Left cardiac atrium (tissue), 4 donors: Measurements from ENCODE around the gene GRM5. TPM values are rescaled to one million over a fixed set of nuclear protein-coding genes. Genes with fewer than 3 reads are reported as not detected.

Experiments used
- ATAC-seq, 2 donors: fragments of 200-7000 bp; cut with Tn5 transposase; one replicate each; pipeline ENCODE4 v1.9.1; 2020; ENCODE audit warnings: mild to moderate bottlenecking in 2 of 2, moderate library complexity in 2 of 2
- DNase-seq: peaks from one replicate; pipeline ENCODE4 v3.0.0-alpha.2; 2020
- intact Hi-C, 2 donors: fragments of 100-400 bp; cut with DNase I; formaldehyde crosslinking; loops; one replicate each; pipeline versions ENCODE4 v1.14.1 to v1.15.1; 2022 to 2023
- total RNA-seq, 2 donors: library from RNA; stranded (reverse); fragmentation: NEBNext Ultra II Directional; extraction: Animal tissue kit (Norgen Biotek cat#: 25700); gene quantifications; one replicate each; pipeline ENCODE4 v1.2.1, GENCODE V29; 2021
- donor health status: DM: no; HTN: yes; CAD: no.
- donor health status: DM: no; HTN: yes; CAD: no; lungs with severe emphysema.
- donor health status: DM: yes; HTN: yes; CAD: no.
- donor health status: Dilated cardiomyopathy.

Gene GRM5
- total RNA-seq, 2 donors from 2014 or later = 0.03 to 0.09 TPM

DNA sequence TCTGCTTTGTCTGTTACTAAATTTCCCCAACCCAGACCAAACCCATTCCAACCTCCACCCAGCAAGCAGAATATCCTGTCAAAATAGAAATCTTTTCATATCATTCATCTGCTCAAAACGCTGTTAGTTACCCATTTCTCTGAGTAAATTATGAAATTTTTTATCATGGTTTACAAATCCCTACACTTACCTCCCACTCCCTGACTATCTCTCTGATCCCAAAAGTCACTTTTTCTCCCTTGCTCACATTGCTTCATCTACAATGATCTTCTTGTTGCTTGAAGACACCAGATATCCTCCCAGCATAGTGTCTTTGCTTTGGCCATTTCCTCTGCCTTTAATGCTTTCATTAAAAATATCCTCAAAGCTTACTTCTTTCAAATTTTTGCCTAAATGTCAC lies 532.8 kb downstream of the GRM5 start:
- ATAC-seq = no peak
- intact Hi-C loops = no loop called here
- no peak for DNase-seq

DNA sequence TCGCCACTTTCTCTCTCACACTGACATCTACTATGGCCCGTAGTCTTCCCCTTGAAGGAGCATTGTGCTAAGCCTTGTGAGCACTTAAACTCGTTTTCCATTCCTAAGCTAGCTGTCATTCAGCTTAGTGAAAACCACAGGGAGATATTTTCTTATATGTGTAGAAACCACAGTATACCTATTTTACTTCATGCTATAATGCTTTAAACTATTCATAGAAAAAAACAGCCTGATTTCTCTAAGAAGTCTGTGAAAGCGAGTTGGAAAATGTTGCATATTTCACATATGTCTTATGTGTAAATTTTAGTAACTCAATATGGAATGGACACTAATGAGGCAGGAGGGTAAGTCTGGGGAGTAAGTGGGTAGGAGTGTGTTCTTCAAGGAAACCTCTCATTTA lies 534.0 kb downstream of the GRM5 start:
- ATAC-seq (no peak), DNase-seq (no peak)
- intact Hi-C loops = no loop called here

DNA sequence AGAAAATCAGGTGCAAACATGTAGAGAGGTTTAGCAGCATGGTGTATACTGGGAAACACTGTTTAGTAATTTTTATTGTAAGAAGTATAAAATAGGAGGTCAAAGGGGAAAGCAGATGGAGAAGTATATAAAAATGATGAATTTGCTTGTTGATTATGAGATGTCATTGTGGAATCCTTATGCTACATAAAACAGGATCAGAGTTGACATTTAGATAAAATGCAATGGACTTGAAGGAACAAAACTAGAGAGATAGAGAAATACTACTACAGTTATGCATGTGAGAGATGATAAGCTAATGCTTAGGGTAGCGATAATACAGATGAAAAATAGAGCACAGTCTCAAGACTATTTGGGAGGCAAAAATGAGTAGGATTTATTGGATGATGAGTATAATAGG lies 536.4 kb downstream of the GRM5 start:
- ATAC-seq (no peak), DNase-seq (no peak)
- intact Hi-C loops = loop anchor here in 1 of 2 donors (10.0 kb wide), 1 partner anchor 295 kb away; no protein-coding TSS in a partner anchor

DNA sequence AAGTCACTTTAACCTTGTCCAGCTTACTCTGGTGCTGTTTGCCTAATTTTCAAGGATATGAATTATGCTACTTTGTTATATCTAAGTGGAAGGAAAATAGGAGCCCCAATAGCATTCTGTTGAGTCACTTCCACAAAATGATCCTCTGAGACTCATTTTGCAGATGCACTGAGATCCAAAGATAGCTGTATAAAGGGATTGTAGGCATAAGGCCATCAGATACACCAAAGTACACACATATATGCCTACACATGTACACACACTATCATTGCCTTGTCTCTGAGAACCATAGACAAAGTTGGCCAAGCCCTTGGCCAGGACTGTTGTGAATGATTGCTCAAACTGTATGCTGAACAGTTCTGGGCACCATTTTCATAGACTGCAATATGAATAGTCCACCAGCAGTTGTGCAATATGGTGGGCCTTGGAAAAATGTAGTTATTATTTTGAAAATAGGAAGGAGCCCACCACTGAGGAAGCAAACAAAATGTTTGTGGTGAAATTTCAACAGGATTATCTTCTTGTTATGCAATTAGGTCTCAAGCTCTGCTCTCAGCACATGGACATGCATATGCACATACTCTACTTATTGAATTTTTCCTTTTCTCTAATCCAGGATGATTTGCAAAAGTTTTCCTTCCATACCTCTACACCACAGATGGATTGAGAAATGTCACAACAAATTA lies 542.3 kb downstream of the GRM5 start:
- DNase-seq = no peak
- intact Hi-C loops = loop anchor here in 1 of 2 donors (10.0 kb wide), 1 partner anchor 289 kb away; no protein-coding TSS in a partner anchor
- no peak for ATAC-seq

DNA sequence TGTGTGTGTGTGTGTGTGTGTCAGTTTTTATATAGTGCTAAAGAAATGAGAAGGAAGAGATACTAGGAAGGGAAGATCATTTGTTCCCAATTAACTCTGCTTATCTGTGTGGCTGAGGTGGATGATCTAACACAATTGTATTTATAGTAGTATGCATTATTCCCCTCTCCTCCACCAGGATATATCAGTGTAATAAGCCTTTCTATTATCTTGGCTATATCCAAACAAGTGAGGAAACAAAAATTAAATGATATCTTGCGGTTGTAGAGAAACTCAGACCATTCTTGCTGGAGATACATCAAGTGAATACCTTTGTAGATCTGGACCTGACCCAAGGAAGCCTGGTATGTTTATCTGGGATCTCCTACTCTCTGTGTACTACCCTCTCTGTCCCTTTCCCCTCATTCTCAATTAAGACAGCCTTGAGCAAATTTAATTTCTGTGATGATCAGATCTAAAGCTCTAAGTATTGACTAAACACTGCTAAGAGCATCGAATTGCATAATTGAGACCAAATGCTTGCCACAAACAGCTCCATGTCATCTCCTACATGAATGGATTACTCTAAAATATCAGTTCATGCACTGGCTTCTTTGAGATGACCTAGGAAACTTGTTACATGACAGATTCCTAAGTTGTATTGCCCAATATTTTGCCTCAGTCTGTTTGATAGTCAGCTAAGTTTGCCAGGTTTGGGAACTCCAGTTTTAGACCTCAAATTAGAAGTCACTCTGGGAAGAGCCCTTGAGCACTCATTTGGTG lies 543.0 kb downstream of the GRM5 start:
- DNase-seq (no peak), ATAC-seq (no peak)
- intact Hi-C loops = loop anchor here in 1 of 2 donors (10.0 kb wide), 1 partner anchor 288 kb away; no protein-coding TSS in a partner anchor

DNA sequence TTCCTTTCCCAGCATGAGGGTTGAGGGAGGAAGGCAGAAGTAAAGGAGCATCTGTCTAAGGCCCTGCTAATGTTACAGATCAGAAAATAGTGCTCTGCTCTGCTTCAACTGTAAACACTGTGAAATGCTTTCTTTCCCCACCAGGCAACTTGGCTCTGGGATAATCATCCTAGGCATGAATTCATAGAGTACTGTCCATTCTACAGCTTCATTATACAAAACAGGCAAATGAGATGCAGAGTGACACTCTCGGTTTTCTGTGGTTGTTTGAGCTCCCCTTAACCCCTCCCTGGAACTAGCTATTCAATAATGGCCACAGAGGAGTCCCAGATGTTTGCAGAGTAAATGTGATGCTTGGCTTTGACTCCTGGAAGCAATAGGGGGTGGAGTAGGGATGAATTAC lies 544.0 kb downstream of the GRM5 start:
- DNase-seq = no peak
- intact Hi-C loops = loop anchor here in 1 of 2 donors (10.0 kb wide), 1 partner anchor 287 kb away; no protein-coding TSS in a partner anchor
- ATAC-seq = no peak

DNA sequence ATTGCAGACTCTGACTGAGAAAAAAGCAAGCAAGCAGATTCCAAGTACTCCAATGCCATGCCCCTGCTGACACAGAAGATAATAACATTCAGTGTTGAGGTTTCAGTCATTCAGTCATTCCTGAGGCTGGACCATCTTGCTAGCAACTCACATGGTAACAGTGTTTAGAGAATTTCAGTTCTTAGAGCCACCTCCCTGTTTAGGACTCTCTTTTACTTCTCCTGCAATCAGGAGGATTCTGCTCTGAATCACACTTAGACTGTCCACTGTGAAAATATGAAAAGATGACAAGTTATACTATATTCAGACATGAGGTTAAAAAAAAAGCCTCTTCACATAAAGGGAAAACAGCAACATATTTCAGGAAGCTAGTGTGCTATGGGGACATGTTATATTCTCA lies 544.4 kb downstream of the GRM5 start:
- intact Hi-C loops = loop anchor here in 1 of 2 donors (10.0 kb wide), 1 partner anchor 287 kb away; no protein-coding TSS in a partner anchor
- no peak for ATAC-seq

DNA sequence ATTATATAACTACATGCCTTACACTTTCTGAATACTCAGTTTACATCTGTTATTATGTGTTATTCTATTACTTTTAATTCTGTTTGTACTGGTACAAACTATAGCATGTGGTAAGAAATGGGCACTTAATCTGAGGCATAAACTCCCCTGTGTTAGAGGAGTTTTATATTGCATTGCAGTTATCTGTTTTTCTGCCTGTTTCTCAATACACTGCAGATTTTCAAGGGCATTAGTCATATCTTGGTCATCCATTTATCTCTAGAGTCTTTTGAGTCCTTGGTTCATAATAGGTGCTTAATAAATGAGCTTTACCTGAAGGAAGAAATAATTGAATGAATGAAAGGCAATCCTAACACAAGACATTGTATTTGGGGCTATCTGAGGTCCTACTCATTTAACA lies 545.4 kb downstream of the GRM5 start:
- no peak for DNase-seq
- ATAC-seq = peak in 1 of 2 donors; percentile 45
- intact Hi-C loops = loop anchor here in 1 of 2 donors (10.0 kb wide), 1 partner anchor 286 kb away; no protein-coding TSS in a partner anchor

More for the DNA sequence above, 544.4 kb downstream of the GRM5 start:
- DNase-seq = no peak

DNA sequence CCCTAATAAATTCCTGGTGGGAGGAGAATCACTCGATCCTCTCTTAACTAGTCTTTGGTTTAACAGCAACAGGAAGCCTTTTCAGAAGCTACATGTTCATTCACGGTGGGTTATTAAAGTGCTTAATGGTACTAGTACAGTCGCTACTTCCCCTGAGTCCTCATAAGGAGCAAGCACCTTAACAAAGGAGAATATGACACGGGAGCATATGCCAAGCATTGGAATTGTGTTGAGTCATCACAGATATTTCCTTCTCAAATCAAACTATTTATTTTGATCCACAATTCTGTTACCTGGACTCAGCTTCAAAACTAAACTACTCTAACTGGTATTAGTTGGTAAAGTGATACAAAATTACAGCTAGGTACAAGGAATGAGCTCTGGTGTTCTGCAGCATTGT lies 550.8 kb downstream of the GRM5 start:
- no peak for DNase-seq
- ATAC-seq = no peak
- intact Hi-C loops = no loop called here

DNA sequence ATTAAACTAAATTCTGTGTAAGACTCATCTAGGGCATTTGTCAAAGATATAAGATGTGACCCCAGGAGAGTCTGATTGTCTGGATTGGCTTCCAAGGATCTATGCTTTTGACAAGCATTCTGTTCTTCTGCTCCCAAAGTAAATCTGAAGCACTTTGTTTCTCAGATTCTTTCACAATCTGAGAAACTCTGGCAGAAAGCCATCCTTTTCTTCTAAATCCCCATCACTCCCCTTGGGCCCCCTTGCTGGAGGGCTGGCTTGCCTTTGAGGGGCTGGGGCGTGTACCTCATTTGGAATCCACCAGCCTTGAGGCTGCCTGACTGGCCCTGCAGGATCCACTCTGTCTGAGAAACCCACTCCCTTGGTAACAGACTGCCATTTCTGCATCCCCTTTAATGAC lies 554.8 kb downstream of the GRM5 start:
- no peak for DNase-seq
- ATAC-seq = no peak
- intact Hi-C loops = no loop called here

DNA sequence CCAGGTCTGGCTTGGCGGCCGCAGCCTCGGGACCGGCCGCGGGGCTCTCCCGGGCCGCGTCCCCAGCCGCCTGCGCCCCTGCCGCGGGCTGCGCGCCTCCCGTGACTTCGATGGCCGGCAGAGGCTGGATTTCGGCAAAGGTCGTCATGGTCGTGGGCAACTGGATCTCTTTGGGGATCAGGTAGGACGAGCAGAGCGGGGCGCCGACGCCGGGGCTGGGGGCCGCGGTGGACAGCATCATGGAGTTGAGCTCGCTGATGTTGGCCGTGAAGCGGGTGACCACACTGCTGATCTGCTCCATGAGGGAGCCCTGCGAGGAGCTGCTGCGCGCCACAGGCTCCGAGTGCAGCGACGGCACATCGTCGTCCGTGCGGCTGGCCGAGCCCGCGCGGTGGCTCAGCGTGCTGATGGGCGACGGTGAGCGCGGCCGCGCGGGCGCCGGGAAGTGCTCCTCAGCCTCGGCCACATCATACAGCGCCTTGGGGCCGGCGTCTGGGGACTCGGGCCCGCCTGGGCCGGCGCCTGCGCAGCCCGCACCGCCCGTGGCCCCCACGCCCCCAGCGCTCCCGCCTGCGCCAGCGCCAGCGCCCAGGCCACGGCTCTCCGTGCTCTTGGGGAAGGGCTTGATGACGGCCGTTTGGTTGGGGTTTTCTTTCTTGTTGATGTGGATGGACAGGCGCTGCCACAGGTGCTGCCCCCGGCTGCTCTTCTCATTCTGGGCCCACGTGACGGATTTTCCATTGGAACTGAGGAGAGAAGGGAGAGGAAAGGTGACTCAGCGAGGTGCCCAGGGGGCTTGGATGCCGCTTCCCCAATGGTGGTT lies 556.8 kb downstream of the GRM5 start:
- DNase-seq (peak; percentile 41), ATAC-seq (peak; percentile 70 to 79)
- intact Hi-C loops = no loop called here

DNA sequence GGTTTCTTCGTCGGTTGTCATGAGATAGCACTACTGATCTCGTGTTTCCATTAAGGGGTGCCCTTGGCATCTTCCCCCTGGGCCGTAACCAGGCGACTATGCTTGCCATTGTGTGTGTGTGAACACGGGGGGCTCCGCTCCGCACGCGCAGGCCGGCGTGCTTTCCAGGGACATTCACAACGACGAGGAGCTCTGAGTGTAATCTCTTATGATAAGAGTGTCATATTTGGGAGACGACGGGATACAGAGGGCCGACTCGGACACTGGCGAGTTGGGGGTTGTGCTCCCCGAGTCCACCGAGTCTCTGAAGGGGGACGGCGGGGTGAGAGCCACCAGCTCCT lies 557.4 kb downstream of the GRM5 start:
- ATAC-seq = peak in 1 of 2 donors; percentile 5
- intact Hi-C loops = no loop called here
- DNase-seq = no peak

DNA sequence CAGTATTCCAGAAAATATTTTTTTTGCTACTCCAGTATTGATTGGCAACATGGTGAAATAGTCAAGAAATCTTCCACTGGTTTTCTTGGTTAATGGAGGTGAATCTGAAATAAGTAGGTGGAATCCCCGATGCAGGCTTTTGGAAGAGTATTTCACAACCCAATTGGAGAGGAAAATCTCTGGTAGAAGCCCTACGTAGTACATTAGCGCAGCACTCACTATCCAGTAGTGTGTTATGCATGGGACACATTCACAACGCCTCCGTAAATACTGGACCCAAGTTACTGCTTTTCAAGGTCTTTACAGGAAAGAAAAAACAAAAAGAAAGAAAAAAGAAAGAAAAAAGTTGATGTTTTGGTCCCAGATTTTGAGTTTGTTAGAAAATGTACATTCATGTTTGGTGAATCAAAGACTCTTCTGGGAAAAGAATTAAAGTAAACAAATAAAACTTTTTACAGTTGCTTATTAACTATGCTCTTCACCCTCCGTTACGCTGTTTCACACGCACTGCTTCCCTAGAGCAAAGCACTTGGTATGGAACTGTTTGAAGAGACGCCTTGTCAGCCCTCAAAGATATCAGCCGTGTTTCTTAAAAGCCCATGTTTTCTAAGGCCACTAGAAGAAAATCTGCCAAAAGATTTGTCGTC lies 557.9 kb downstream of the GRM5 start:
- intact Hi-C loops = no loop called here
- ATAC-seq (no peak), DNase-seq (no peak)

DNA sequence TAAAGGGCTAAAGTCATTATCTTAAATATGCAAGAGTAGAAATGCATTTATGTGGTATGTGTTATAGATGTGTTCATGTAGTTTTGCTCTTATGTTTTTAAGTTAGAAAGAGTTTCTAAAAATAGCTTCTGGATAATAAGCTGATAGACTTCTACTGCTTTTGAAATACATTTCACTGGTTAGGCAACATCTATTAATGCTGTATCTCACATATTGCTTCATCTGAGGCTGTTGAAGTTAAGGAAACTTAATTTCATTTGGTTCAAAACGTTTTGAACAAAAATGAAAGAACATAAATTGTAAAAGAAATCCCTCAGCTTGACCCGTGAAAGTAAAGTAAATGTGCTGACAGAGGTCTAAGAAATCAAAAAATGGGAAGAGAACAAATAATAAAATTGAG lies 564.2 kb downstream of the GRM5 start:
- DNase-seq (no peak), ATAC-seq (no peak)
- intact Hi-C loops = no loop called here

DNA sequence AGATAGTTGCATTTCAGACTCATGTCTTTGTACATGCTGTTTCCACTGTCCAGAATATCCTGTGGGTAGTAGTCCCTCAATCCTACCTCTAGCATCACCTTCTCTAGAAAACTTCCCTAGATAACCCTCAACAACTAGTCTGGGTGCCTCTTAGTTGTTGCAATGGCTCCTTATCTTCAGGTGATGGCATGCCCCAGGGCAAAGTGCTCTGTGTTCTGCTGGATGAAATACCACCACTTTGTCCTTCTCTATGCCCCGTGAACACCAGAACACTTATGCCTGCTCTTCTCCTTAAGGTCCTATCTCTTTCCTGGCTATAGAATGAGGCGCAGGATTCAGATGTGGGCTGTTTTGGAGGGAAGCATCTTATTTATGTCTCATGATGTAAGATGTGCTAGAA lies 569.9 kb downstream of the GRM5 start:
- intact Hi-C loops = no loop called here
- ATAC-seq (no peak), DNase-seq (no peak)

DNA sequence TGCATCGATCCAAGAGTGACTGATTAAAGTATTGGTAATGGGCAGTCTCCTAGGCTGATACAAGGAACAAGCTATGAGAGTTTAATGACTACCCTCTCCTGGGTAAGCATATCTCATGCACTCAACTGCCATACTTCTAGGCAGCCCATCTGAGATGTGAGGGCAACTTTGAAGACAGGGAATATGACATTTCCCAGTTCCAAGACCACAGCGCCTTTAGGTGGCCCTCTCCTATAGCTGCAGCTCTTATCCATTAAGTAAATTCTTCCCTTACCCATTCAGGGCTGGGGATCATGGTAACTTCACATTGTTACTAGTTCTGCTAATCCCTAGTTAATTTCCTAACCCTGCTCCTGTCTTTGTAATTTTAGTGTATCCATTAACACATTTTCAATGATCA lies 570.9 kb downstream of the GRM5 start:
- intact Hi-C loops = no loop called here
- DNase-seq (no peak), ATAC-seq (no peak)

DNA sequence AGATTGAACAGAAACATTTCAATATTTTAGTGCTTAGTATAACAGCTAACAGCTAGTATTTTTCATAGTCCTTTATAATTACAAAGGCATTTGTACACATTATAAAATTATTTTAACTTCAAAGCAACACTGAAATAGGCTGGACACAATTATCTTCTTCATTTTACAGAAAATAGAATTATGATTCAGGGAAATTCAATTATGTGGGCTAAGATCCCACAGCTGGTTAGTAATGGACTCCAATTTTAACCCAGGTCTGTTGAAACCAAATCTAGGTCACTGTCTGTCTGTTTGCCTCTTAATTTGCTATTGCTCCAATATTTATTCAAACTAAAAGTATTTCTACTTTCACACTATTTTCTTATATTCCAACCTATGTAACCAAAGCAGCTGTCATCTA lies 574.1 kb downstream of the GRM5 start:
- DNase-seq (no peak), ATAC-seq (no peak)
- intact Hi-C loops = no loop called here

DNA sequence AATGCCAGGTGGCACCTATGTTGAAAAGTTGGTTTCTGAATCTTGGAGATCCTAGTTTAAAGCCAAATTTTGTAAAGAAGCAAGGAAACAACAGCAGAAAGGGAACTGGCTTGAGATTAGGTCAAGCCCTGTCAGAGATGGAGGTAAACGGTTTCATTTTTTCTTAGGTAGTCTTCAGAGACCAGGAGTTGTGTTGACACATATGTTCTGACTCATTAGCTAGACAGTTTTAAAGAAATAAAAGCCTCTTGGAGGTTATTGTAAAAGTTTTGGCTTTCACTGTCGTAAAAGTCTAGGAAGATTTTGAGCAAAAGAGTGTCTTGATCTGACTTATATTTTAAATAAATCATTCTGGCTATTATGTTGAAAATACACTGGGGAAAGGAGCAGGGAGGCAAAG lies 576.8 kb downstream of the GRM5 start:
- DNase-seq = no peak
- intact Hi-C loops = no loop called here
- ATAC-seq = no peak

DNA sequence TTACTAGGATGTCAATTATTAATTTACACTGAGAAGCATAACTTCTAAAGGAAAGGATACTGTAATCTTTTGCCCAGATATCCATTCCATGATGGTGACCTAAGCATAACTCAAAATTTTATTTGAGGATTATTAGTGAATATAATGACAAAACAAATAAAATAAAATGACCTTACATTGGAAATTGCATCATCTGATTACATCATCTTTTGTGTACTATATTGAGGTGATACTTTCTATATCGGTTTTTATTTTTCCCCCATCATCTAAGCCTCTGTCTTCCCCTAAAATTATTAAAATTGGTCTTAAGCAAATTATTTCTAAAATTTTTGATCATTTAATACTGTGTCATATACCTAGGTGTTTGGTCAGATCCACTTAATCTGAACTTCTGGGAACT lies 578.1 kb downstream of the GRM5 start:
- ATAC-seq (no peak), DNase-seq (no peak)
- intact Hi-C loops = no loop called here
